K562 (cell line): ENCODE measurements around the gene ACLY. TPM values are rescaled to one million over a fixed set of nuclear protein-coding genes. Genes with fewer than 3 reads are reported as not detected.

Experiments
- ARID4B ChIP-seq: sonication (generic); formaldehyde crosslinking; IDR thresholded peaks from 2 replicates; pipeline ENCODE4 v1.8.0; 2022; ENCODE audit warnings: mild to moderate bottlenecking, missing genetic modification reagents
- BRD4 ChIP-seq: fragments of 200-600 bp; sonication (generic); IDR thresholded peaks from 2 replicates; pipeline ENCODE4 v1.6.1; 2017; ENCODE audit warnings: inconsistent platforms
- DEAF1 ChIP-seq: fragments of 450-650 bp; formaldehyde crosslinking; IDR thresholded peaks from 2 replicates; pipeline ENCODE4 v1.4.0; 2020; ENCODE audit warnings: mild to moderate bottlenecking, moderate library complexity
- KDM5B ChIP-seq: fragments of 200-600 bp; sonication (generic); IDR thresholded peaks from 2 replicates; pipeline ENCODE4 v1.6.1; 2012; ENCODE audit warnings: low read depth, mild to moderate bottlenecking, moderate library complexity, low read length, control low read depth, inconsistent platforms; ENCODE audit not compliant: insufficient replicate concordance
- KLF16 ChIP-seq: IDR thresholded peaks from 2 replicates; pipeline ENCODE4 v1.6.1; 2016; ENCODE audit warnings: antibody characterized with exemption
- MCM3 ChIP-seq: fragments of 450-650 bp; IDR thresholded peaks from 2 replicates; pipeline ENCODE4 v1.6.1; 2016
- MITF ChIP-seq: IDR thresholded peaks from 2 replicates; pipeline ENCODE4 v1.6.1; 2014; ENCODE audit warnings: antibody characterized with exemption
- OTX1 ChIP-seq: fragments of 450-650 bp; formaldehyde crosslinking; IDR thresholded peaks from 2 replicates; pipeline ENCODE4 v1.4.0; 2022; ENCODE audit warnings: mild to moderate bottlenecking
- PTBP1 ChIP-seq: fragments of 200-400 bp; formaldehyde crosslinking; IDR thresholded peaks from 2 replicates; pipeline ENCODE4 v1.6.1; 2017; ENCODE audit warnings: low read depth, low read length
- RBM17 ChIP-seq: fragments of 200-400 bp; formaldehyde crosslinking; IDR thresholded peaks from 2 replicates; pipeline ENCODE4 v1.6.1; 2017; ENCODE audit warnings: low read depth, mild to moderate bottlenecking, low read length, borderline replicate concordance
- RNF219 ChIP-seq: fragments of 250-450 bp; sonication (Bioruptor Pico); IDR thresholded peaks from 2 replicates; pipeline ENCODE4 v1.5.0; 2022; ENCODE audit warnings: mild to moderate bottlenecking
- TEAD1 ChIP-seq, 2 experiments: fragments of 450-650 bp in 1 of 2; sonication (generic) in 1 of 2; formaldehyde crosslinking; IDR thresholded peaks; 2 replicates each; pipeline versions ENCODE4 v1.4.0 to v1.8.0; 2020 to 2022; ENCODE audit warnings: mild to moderate bottlenecking in 2 of 2, missing genetic modification reagents in 1 of 2
- YY1 ChIP-seq, 3 experiments: IDR thresholded peaks; 2 replicates each; pipeline ENCODE4 v1.6.1; 2011; ENCODE audit warnings: low read length in 2 of 3, mild to moderate bottlenecking in 2 of 3, moderate library complexity in 2 of 3, borderline replicate concordance in 1 of 3, control low read depth in 1 of 3, low read depth in 1 of 3; ENCODE audit not compliant: insufficient read depth in 3 of 3, insufficient replicate concordance in 2 of 3, control insufficient read depth in 1 of 3, insufficient read length in 1 of 3; ENCODE audit errors: extremely low read depth in 1 of 3
- ZNF311 ChIP-seq: fragments of 250-450 bp; sonication (Bioruptor Pico); IDR thresholded peaks from 2 replicates; pipeline ENCODE4 v1.4.0; 2020; ENCODE audit warnings: mild to moderate bottlenecking, moderate library complexity
- ZNF507 ChIP-seq: conservative IDR thresholded peaks from 2 replicates; pipeline ENCODE4 v1.6.1; 2017; ENCODE audit warnings: missing genetic modification characterization, missing compliant biosample characterization
- ZNF75A ChIP-seq: fragments of 450-650 bp; formaldehyde crosslinking; IDR thresholded peaks from 2 replicates; pipeline ENCODE4 v1.4.0; 2020; ENCODE audit warnings: mild to moderate bottlenecking
- ZNF79 ChIP-seq: fragments of 250-450 bp; sonication (Bioruptor Pico); IDR thresholded peaks from 2 replicates; pipeline ENCODE4 v1.4.0; 2020; ENCODE audit warnings: low read depth, mild to moderate bottlenecking, moderate library complexity
- polyA plus RNA-seq, 8 experiments: library from polyadenylated mRNA; depleted of rRNA in 4 of 8; stranded (reverse) in 5 of 8; unstranded in 3 of 8; fragments of >200 nt; fragmentation: Nextera tagmentation in 2 of 8; fragmentation: Illumina TruSeq in 1 of 8; extraction: Ambion mirVana in 2 of 8; extraction: Trizol in 1 of 8; gene quantifications; 2 replicates each; pipeline versions ENCODE4 v1.2.1 to v1.2.3, GENCODE V29; 2011 to 2014; ENCODE audit warnings: inconsistent platforms in 1 of 8, missing spikeins in 1 of 8
- total RNA-seq, 7 experiments: library from RNA; depleted of rRNA in 6 of 7; stranded (reverse); fragments of >200 nt in 6 of 7; fragmentation: Illumina TruSeq in 2 of 7; extraction: Trizol in 2 of 7; gene quantifications; 2 replicates each; pipeline versions ENCODE4 v1.2.1 to v1.2.3, GENCODE V29; 2011 to 2021; ENCODE audit warnings: low replicate concordance in 1 of 7

The ACLY gene
- total and polyA plus RNA-seq, 9 of the 15 experiments (the other 6 are each of a cell fraction or from before 2014, with no cell fraction given) = 42.9 to 280 (median 125) TPM

- no peak for TF ChIP-seq MITF
- TF ChIP-seq TEAD1 (CRISPR knock-in tag; IDR thresholded peaks at IDR 0.05) = no peak
- no peak for TF ChIP-seq PTBP1
- TF ChIP-seq ZNF75A (CRISPR knock-in tag) = no peak
- no peak for TF ChIP-seq MCM3
- peak in 1 of 3 experiments; percentile 28 for TF ChIP-seq YY1 (IDR thresholded peaks at IDR 0.05; ENCODE audit: borderline replicate concordance in 1 of 3, control insufficient read depth in 1 of 3, extremely low read depth in 1 of 3, insufficient read depth in 3 of 3, insufficient read length in 1 of 3, insufficient replicate concordance in 2 of 3, low read depth in 1 of 3, low read length in 2 of 3)
- TF ChIP-seq ZNF311 = no peak
- no peak for TF ChIP-seq RBM17
- TF ChIP-seq OTX1 = no peak
- no peak for TF ChIP-seq DEAF1 (CRISPR knock-in tag)
- TF ChIP-seq KLF16 = peak; percentile 54; the same call in 1 of the 2 replicates
- no peak for TF ChIP-seq KDM5B
- TF ChIP-seq ARID4B (CRISPR knock-in tag) = no peak
- TF ChIP-seq RNF219 (CRISPR knock-in tag) = no peak
- no peak for TF ChIP-seq ZNF507 (tag)
- no peak for TF ChIP-seq ZNF79 (CRISPR knock-in tag)
- no peak for TF ChIP-seq BRD4
These were observed 19.5 kb upstream of the ACLY start (continued) for GRCh38 chr17:41937970-41938954.
